Activated naive CD8-positive, alpha-beta T cell treated with anti-CD3 and anti-CD28 coated beads, Interleukin-2, amount 50 U/mL, for 24 hours (primary cell): ENCODE measurements around the gene PRKN.

Experiments
- ATAC-seq: fragments of 150-1000 bp; cut with Tn5 transposase; one replicate; pipeline ENCODE4 v1.10.0; 2021
- DNase-seq: peaks from one replicate; pipeline ENCODE4 v3.0.0; 2021
- H3K27ac Mint-ChIP-seq: one replicate; pipeline ENCODE4 v1.8.0; 2021; ENCODE audit warnings: mild to moderate bottlenecking, mixed read lengths
- H3K27me3 Mint-ChIP-seq: one replicate; pipeline ENCODE4 v1.8.0; 2021; ENCODE audit warnings: mixed read lengths
- H3K36me3 Mint-ChIP-seq: one replicate; pipeline ENCODE4 v1.8.0; 2021; ENCODE audit warnings: low read depth, mixed read lengths
- H3K4me1 Mint-ChIP-seq: one replicate; pipeline ENCODE4 v1.8.0; 2021; ENCODE audit warnings: mixed read lengths
- H3K4me3 Mint-ChIP-seq: one replicate; pipeline ENCODE4 v1.8.0; 2021; ENCODE audit warnings: mild to moderate bottlenecking, moderate library complexity, mixed read lengths
- H3K9me3 Mint-ChIP-seq: one replicate; pipeline ENCODE4 v1.8.0; 2021; ENCODE audit warnings: mixed read lengths

Gene PRKN

GRCh38 chr6:162675503-162675902, 52.1 kb downstream of the PRKN start:
- peaks cover 6% of the 10 kb centered on the region for H3K9me3 Mint-ChIP-seq
- no peak for ATAC-seq

GRCh38 chr6:162674452-162674851, 53.1 kb downstream of the PRKN start:
- no peak for ATAC-seq
- H3K9me3 Mint-ChIP-seq = peaks cover 6% of the 10 kb centered on the region
- no peak overlapping the region for H3K4me3 Mint-ChIP-seq
- no peaks in the 10 kb centered on the region for H3K36me3 Mint-ChIP-seq
- no peak for DNase-seq
- no peaks in the 10 kb centered on the region for H3K27me3 Mint-ChIP-seq
- no peaks in the 10 kb centered on the region for H3K4me1 Mint-ChIP-seq
- H3K27ac Mint-ChIP-seq = no peak overlapping the region

More at GRCh38 chr6:162675503-162675902, 52.1 kb downstream of the PRKN start:
- H3K36me3 Mint-ChIP-seq = no peaks in the 10 kb centered on the region
- no peaks in the 10 kb centered on the region for H3K4me1 Mint-ChIP-seq
- no peak overlapping the region for H3K27ac Mint-ChIP-seq
- H3K27me3 Mint-ChIP-seq = no peaks in the 10 kb centered on the region
- DNase-seq = no peak
- H3K4me3 Mint-ChIP-seq = no peak overlapping the region

- ATAC-seq = no peak
- no peak for DNase-seq
- no peak overlapping the region for H3K27ac Mint-ChIP-seq
- H3K4me3 Mint-ChIP-seq = no peak overlapping the region
- peaks cover 9% of the 10 kb centered on the region for H3K9me3 Mint-ChIP-seq
- H3K4me1 Mint-ChIP-seq = no peaks in the 10 kb centered on the region
- no peaks in the 10 kb centered on the region for H3K27me3 Mint-ChIP-seq
- H3K36me3 Mint-ChIP-seq = no peaks in the 10 kb centered on the region
Measured at GRCh38 chr6:162671580-162672165, 55.9 kb downstream of the PRKN start.

- ATAC-seq = no peak
- Mint-ChIP-seq H3K4me3 (no peak overlapping the region), H3K27ac (no peak overlapping the region), H3K27me3 (no peaks in the 10 kb centered on the region), H3K36me3 (no peaks in the 10 kb centered on the region), H3K9me3 (peaks cover 13% of the 10 kb centered on the region), H3K4me1 (no peaks in the 10 kb centered on the region)
- no peak for DNase-seq
Measured at GRCh38 chr6:162670345-162670744, 57.2 kb downstream of the PRKN start.

GRCh38 chr6:162666246-162666645, 61.3 kb downstream of the PRKN start:
- DNase-seq (no peak), ATAC-seq (no peak)
- Mint-ChIP-seq H3K4me1 (no peaks in the 10 kb centered on the region), H3K36me3 (peaks cover 4% of the 10 kb centered on the region), H3K27me3 (no peaks in the 10 kb centered on the region), H3K9me3 (peaks cover 25% of the 10 kb centered on the region), H3K27ac (no peak overlapping the region), H3K4me3 (no peak overlapping the region)

- Mint-ChIP-seq H3K4me3 (no peak overlapping the region), H3K9me3 (peaks cover 6% of the 10 kb centered on the region), H3K27ac (no peak overlapping the region), H3K4me1 (no peaks in the 10 kb centered on the region), H3K27me3 (no peaks in the 10 kb centered on the region), H3K36me3 (no peaks in the 10 kb centered on the region)
- ATAC-seq = no peak
- DNase-seq = no peak
Measured at GRCh38 chr6:162653808-162654207, 73.8 kb downstream of the PRKN start.

GRCh38 chr6:162651505-162651904, 76.1 kb downstream of the PRKN start:
- no peaks in the 10 kb centered on the region for H3K36me3 Mint-ChIP-seq
- H3K27me3 Mint-ChIP-seq = no peaks in the 10 kb centered on the region
- no peak overlapping the region for H3K27ac Mint-ChIP-seq
- no peaks in the 10 kb centered on the region for H3K4me1 Mint-ChIP-seq
- no peak for ATAC-seq
- H3K9me3 Mint-ChIP-seq = peaks cover 2% of the 10 kb centered on the region
- no peak for DNase-seq
- no peak overlapping the region for H3K4me3 Mint-ChIP-seq

- no peaks in the 10 kb centered on the region for H3K4me1 Mint-ChIP-seq
- ATAC-seq (no peak), DNase-seq (no peak)
- H3K4me3 Mint-ChIP-seq = no peak overlapping the region
- no peaks in the 10 kb centered on the region for H3K9me3 Mint-ChIP-seq
- no peaks in the 10 kb centered on the region for H3K27me3 Mint-ChIP-seq
- H3K36me3 Mint-ChIP-seq = no peaks in the 10 kb centered on the region
- no peak overlapping the region for H3K27ac Mint-ChIP-seq
Measured at GRCh38 chr6:162649271-162649670, 78.3 kb downstream of the PRKN start.

- Mint-ChIP-seq H3K27me3 (no peaks in the 10 kb centered on the region), H3K9me3 (no peaks in the 10 kb centered on the region), H3K36me3 (no peaks in the 10 kb centered on the region), H3K27ac (no peak overlapping the region), H3K4me1 (no peaks in the 10 kb centered on the region), H3K4me3 (no peak overlapping the region)
- DNase-seq = no peak
- no peak for ATAC-seq
Measured at GRCh38 chr6:162644153-162644552, 83.4 kb downstream of the PRKN start.

GRCh38 chr6:162640756-162641155, 86.8 kb downstream of the PRKN start:
- ATAC-seq (no peak), DNase-seq (no peak)
- Mint-ChIP-seq H3K27ac (no peak overlapping the region), H3K9me3 (no peaks in the 10 kb centered on the region), H3K4me3 (no peak overlapping the region), H3K36me3 (no peaks in the 10 kb centered on the region), H3K27me3 (no peaks in the 10 kb centered on the region), H3K4me1 (no peaks in the 10 kb centered on the region)

GRCh38 chr6:162639951-162640350, 87.6 kb downstream of the PRKN start:
- no peaks in the 10 kb centered on the region for H3K9me3 Mint-ChIP-seq
- H3K27ac Mint-ChIP-seq = no peak overlapping the region
- DNase-seq (no peak), ATAC-seq (no peak)
- H3K27me3 Mint-ChIP-seq = no peaks in the 10 kb centered on the region
- no peaks in the 10 kb centered on the region for H3K4me1 Mint-ChIP-seq
- H3K36me3 Mint-ChIP-seq = no peaks in the 10 kb centered on the region
- no peak overlapping the region for H3K4me3 Mint-ChIP-seq

- H3K27ac Mint-ChIP-seq = no peak overlapping the region
- H3K9me3 Mint-ChIP-seq = no peaks in the 10 kb centered on the region
- DNase-seq = no peak
- H3K4me3 Mint-ChIP-seq = no peak overlapping the region
- H3K27me3 Mint-ChIP-seq = no peaks in the 10 kb centered on the region
- no peaks in the 10 kb centered on the region for H3K36me3 Mint-ChIP-seq
- no peaks in the 10 kb centered on the region for H3K4me1 Mint-ChIP-seq
- no peak for ATAC-seq
Measured at GRCh38 chr6:162638931-162639574, 88.5 kb downstream of the PRKN start.

- H3K9me3 Mint-ChIP-seq = peaks cover under 1% of the 10 kb centered on the region
- no peak overlapping the region for H3K4me3 Mint-ChIP-seq
- ATAC-seq = no peak
- H3K27ac Mint-ChIP-seq = no peak overlapping the region
- DNase-seq = no peak
- no peaks in the 10 kb centered on the region for H3K36me3 Mint-ChIP-seq
- H3K27me3 Mint-ChIP-seq = no peaks in the 10 kb centered on the region
- no peaks in the 10 kb centered on the region for H3K4me1 Mint-ChIP-seq
Measured at GRCh38 chr6:162637317-162637716, 90.2 kb downstream of the PRKN start.

GRCh38 chr6:162636167-162636566, 91.4 kb downstream of the PRKN start:
- Mint-ChIP-seq H3K9me3 (peaks cover 7% of the 10 kb centered on the region), H3K36me3 (no peaks in the 10 kb centered on the region), H3K27ac (no peak overlapping the region), H3K27me3 (no peaks in the 10 kb centered on the region), H3K4me1 (no peaks in the 10 kb centered on the region), H3K4me3 (no peak overlapping the region)
- no peak for DNase-seq
- ATAC-seq = no peak

- DNase-seq = no peak
Measured at GRCh38 chr6:162631546-162631945, 96.0 kb downstream of the PRKN start.

GRCh38 chr6:162630069-162630468, 97.5 kb downstream of the PRKN start:
- Mint-ChIP-seq H3K9me3 (peaks cover 14% of the 10 kb centered on the region), H3K36me3 (no peaks in the 10 kb centered on the region), H3K27ac (no peak overlapping the region), H3K27me3 (no peaks in the 10 kb centered on the region), H3K4me3 (no peak overlapping the region), H3K4me1 (no peaks in the 10 kb centered on the region)
- no peak for ATAC-seq
- no peak for DNase-seq

More at GRCh38 chr6:162631546-162631945, 96.0 kb downstream of the PRKN start:
- Mint-ChIP-seq H3K4me1 (no peaks in the 10 kb centered on the region), H3K4me3 (no peak overlapping the region), H3K36me3 (no peaks in the 10 kb centered on the region), H3K27me3 (no peaks in the 10 kb centered on the region), H3K9me3 (peaks cover 14% of the 10 kb centered on the region), H3K27ac (no peak overlapping the region)
- no peak for ATAC-seq
